Hepatocyte (in vitro differentiated cells): Measurements from ENCODE around the gene NEDD4L. TPM values are rescaled to one million over a fixed set of nuclear protein-coding genes. Genes with fewer than 3 reads are reported as not detected.

Experiments
- DNase-seq: peaks from one replicate; pipeline ENCODE4 v3.0.0-alpha.2; 2016; ENCODE audit warnings: low spot score
- H2AFZ ChIP-seq: fragments of 200-600 bp; sonication (generic); 2 replicates; pipeline ENCODE4 v1.6.0; 2016; ENCODE audit warnings: antibody characterized with exemption, mild to moderate bottlenecking
- H3K27ac ChIP-seq: fragments of 200-600 bp; sonication (generic); 2 replicates; pipeline ENCODE4 v1.5.1; 2016; ENCODE audit warnings: mild to moderate bottlenecking
- H3K27me3 ChIP-seq: fragments of 200-600 bp; sonication (generic); 2 replicates; pipeline ENCODE4 v1.6.1; 2016
- H3K36me3 ChIP-seq: fragments of 200-600 bp; sonication (generic); replicated peaks from 2 replicates; pipeline ENCODE4 v1.5.1; 2016; ENCODE audit warnings: low read depth; ENCODE audit not compliant: insufficient read depth
- H3K4me1 ChIP-seq: fragments of 200-600 bp; sonication (generic); 2 replicates; pipeline ENCODE4 v1.5.1; 2016; ENCODE audit warnings: mild to moderate bottlenecking, moderate library complexity; ENCODE audit not compliant: insufficient read depth
- H3K4me2 ChIP-seq: fragments of 200-600 bp; sonication (generic); 2 replicates; pipeline ENCODE4 v1.6.0; 2016
- H3K4me3 ChIP-seq: fragments of 200-600 bp; sonication (generic); 2 replicates; pipeline ENCODE4 v1.5.1; 2016; ENCODE audit warnings: mild to moderate bottlenecking
- H3K79me2 ChIP-seq: fragments of 200-600 bp; sonication (generic); 2 replicates; pipeline ENCODE4 v1.6.0; 2017; ENCODE audit warnings: mild to moderate bottlenecking
- H3K9me2 ChIP-seq: fragments of 200-600 bp; sonication (generic); replicated peaks from 2 replicates; pipeline ENCODE4 v1.6.0; 2017; ENCODE audit warnings: mild to moderate bottlenecking; ENCODE audit not compliant: insufficient read depth
- H3K9me3 ChIP-seq: fragments of 200-600 bp; sonication (generic); 2 replicates; pipeline ENCODE4 v1.5.1; 2016; ENCODE audit warnings: low read depth, mild to moderate bottlenecking
- H4K20me1 ChIP-seq: fragments of 200-600 bp; sonication (generic); 2 replicates; pipeline ENCODE4 v1.6.0; 2016; ENCODE audit warnings: mild to moderate bottlenecking; ENCODE audit not compliant: insufficient read depth, poor library complexity, severe bottlenecking
- CTCF ChIP-seq: fragments of 200-600 bp; sonication (generic); IDR thresholded peaks from 2 replicates; pipeline ENCODE4 v1.5.1; 2016; ENCODE audit warnings: antibody characterized with exemption, mild to moderate bottlenecking; ENCODE audit not compliant: poor library complexity
- EZH2 ChIP-seq: fragments of 200-600 bp; sonication (generic); IDR thresholded peaks from 2 replicates; pipeline ENCODE4 v1.6.1; 2016; ENCODE audit warnings: antibody characterized with exemption, mild to moderate bottlenecking, borderline replicate concordance
- EZH2phosphoT487 ChIP-seq: fragments of 200-600 bp; sonication (generic); IDR thresholded peaks from one replicate; pipeline ENCODE4 v1.6.1; 2018; ENCODE audit warnings: antibody characterized with exemption, mild to moderate bottlenecking, low read depth, moderate library complexity; ENCODE audit not compliant: unreplicated experiment, severe bottlenecking
- WGBS: methylation state at CpG from one replicate; pipeline ENCODE4 v1.1.6; 2016; ENCODE audit warnings: low lambda C conversion rate; ENCODE audit errors: missing lambda C conversion rate; 5-methylcytosine and 5-hydroxymethylcytosine counted together
- polyA plus RNA-seq: library from polyadenylated mRNA; unstranded; fragments of >200 nt; fragmentation: Nextera tagmentation; extraction: Ambion mirVana; gene quantifications from 2 replicates; pipeline ENCODE4 v1.2.1, GENCODE V29; 2016
- total RNA-seq: library from RNA; depleted of rRNA; stranded (reverse); fragments of >200 nt; gene quantifications from 2 replicates; pipeline ENCODE4 v1.2.3, GENCODE V29; 2014

NEDD4L gene
- total and polyA plus RNA-seq, 2 experiments from 2014 or later = 104 to 140 TPM

GRCh38 chr18:58334061-58334460 is 290.0 kb downstream of the NEDD4L start:
- TF ChIP-seq EZH2phosphoT487 = no peak
- no peak for TF ChIP-seq EZH2
- no peak for TF ChIP-seq CTCF
- Histone ChIP-seq H3K9me2 (no peaks in the 10 kb centered on the region), H3K4me1 (peaks cover 6% of the 10 kb centered on the region), H3K27me3 (no peaks in the 10 kb centered on the region), H3K27ac (no peak overlapping the region), H3K36me3 (no peaks in the 10 kb centered on the region), H2AFZ (no peak overlapping the region), H3K9me3 (no peaks in the 10 kb centered on the region), H3K4me3 (no peak overlapping the region), H4K20me1 (no peaks in the 10 kb centered on the region), H3K79me2 (peaks cover 8% of the 10 kb centered on the region), H3K4me2 (no peak overlapping the region)
- 97% methylated on average over 2 of the region's 2 CpGs for WGBS
- no peak for DNase-seq

GRCh38 chr18:58335223-58335622 is 291.2 kb downstream of the NEDD4L start:
- H3K9me2 ChIP-seq = no peaks in the 10 kb centered on the region
- H3K4me1 ChIP-seq = peaks cover 7% of the 10 kb centered on the region
- no peaks in the 10 kb centered on the region for H4K20me1 ChIP-seq
- no peak overlapping the region for H3K4me3 ChIP-seq
- H3K9me3 ChIP-seq = no peaks in the 10 kb centered on the region
- DNase-seq = no peak
- peaks cover 8% of the 10 kb centered on the region for H3K79me2 ChIP-seq
- no peak overlapping the region for H2AFZ ChIP-seq
- H3K27me3 ChIP-seq = no peaks in the 10 kb centered on the region
- H3K36me3 ChIP-seq = no peaks in the 10 kb centered on the region
- no peak overlapping the region for H3K27ac ChIP-seq
- no peak overlapping the region for H3K4me2 ChIP-seq
- TF ChIP-seq CTCF (no peak), EZH2phosphoT487 (no peak), EZH2 (no peak)
- WGBS = 85% methylated on average over 11 of the region's 11 CpGs

- WGBS = 96% methylated on average over 1 of the region's 1 CpG
- H3K36me3 ChIP-seq = no peaks in the 10 kb centered on the region
These were observed 291.8 kb downstream of the NEDD4L start for GRCh38 chr18:58335821-58336220.

More at GRCh38 chr18:58335821-58336220, 291.8 kb downstream of the NEDD4L start:
- H3K4me3 ChIP-seq = no peak overlapping the region
- H3K79me2 ChIP-seq = peaks cover 8% of the 10 kb centered on the region
- H3K9me3 ChIP-seq = no peaks in the 10 kb centered on the region
- no peak overlapping the region for H2AFZ ChIP-seq
- peaks cover 7% of the 10 kb centered on the region for H3K4me1 ChIP-seq
- TF ChIP-seq EZH2 (no peak), CTCF (no peak), EZH2phosphoT487 (no peak)
- no peak for DNase-seq
- H3K9me2 ChIP-seq = no peaks in the 10 kb centered on the region
- H3K4me2 ChIP-seq = no peak overlapping the region
- H3K27me3 ChIP-seq = no peaks in the 10 kb centered on the region
- no peaks in the 10 kb centered on the region for H4K20me1 ChIP-seq
- H3K27ac ChIP-seq = no peak overlapping the region
